ENCODE measurements around the gene HYCC1. TPM values are rescaled to one million over a fixed set of nuclear protein-coding genes. Genes with fewer than 3 reads are reported as not detected.

The HYCC1 gene
- polyA plus RNA-seq, 1 donor (not counting 4 experiments of a cell fraction or from before 2014, with no cell fraction given), result 35.8 TPM

DNA sequence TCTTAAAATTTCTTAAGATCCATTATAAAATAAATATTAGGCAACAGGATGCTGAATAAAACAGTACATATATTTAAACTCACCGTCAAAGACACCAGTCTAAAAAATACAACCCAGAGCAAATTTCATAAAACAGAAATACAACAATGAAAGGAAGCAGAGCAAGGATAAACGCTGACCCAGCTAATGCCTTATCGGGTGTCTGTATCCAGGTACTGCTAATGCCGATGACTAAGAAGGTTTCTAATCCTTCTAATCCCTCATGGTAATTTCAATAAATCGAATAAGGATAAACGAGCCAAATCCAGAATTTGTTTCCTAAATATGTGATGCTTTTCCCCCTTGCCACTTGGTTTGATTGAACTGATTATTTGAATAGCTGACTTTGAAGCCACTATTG lies 1.7 kb downstream of the HYCC1 start:
- TF ChIP-seq EZH2 (IDR thresholded peaks at IDR 0.05; ENCODE audit: low read length), result no peak
- TF ChIP-seq CTCF (optimal IDR thresholded peaks at IDR 0.05 in 1 of 3, IDR thresholded peaks at IDR 0.05 in 1 of 3, conservative IDR thresholded peaks at IDR 0.05 in 1 of 3; ENCODE audit: extremely low read depth in 1 of 3, insufficient read depth in 2 of 3, low read length in 3 of 3), result no peak
- no peak for DNase-seq (ENCODE audit: low read depth, low spot score)
- no peaks in the 10 kb centered on the region for H4K20me1 ChIP-seq (ENCODE audit: control insufficient read depth, extremely low read depth, insufficient read depth, low read length)
- H3K79me2 ChIP-seq (ENCODE audit: control insufficient read depth, insufficient read depth, low read length), result peaks cover 59% of the 10 kb centered on the region
- H3K27ac ChIP-seq (ENCODE audit: control insufficient read depth, insufficient read depth, low read length), result peak overlapping the region; percentile 56
- H3K9me1 ChIP-seq (ENCODE audit: control insufficient read depth, extremely low read depth, insufficient read depth, low read length), result no peaks in the 10 kb centered on the region
- H3K27me3 ChIP-seq (ENCODE audit: control insufficient read depth, extremely low read depth, insufficient read depth, low read length), result no peaks in the 10 kb centered on the region
- no peaks in the 10 kb centered on the region for H3K36me3 ChIP-seq (ENCODE audit: control insufficient read depth in 2 of 2, extremely low read depth in 1 of 2, insufficient read depth in 2 of 2, low read length in 2 of 2)
- peak overlapping the region; percentile 89 for H3K4me2 ChIP-seq (ENCODE audit: control insufficient read depth, extremely low read depth, insufficient read depth, low read depth, low read length)
- H3K4me1 ChIP-seq (ENCODE audit: control insufficient read depth, extremely low read depth, insufficient read depth, low read length), result peaks cover 27% of the 10 kb centered on the region
- H2AFZ ChIP-seq (ENCODE audit: control insufficient read depth, low read length), result no peak overlapping the region
- no peak for FAIRE-seq
- H3K9me3 ChIP-seq (ENCODE audit: control insufficient read depth, low read depth, low read length), result no peaks in the 10 kb centered on the region
- peak overlapping the region; percentile 81 for H3K9ac ChIP-seq (ENCODE audit: control insufficient read depth, extremely low read depth, insufficient read depth, low read length)
- dilution Hi-C loops (cut with MboI; ENCODE audit: extremely low pct_ligation_motif_present, low sequenced_read_pairs), result no loop called here
- peak overlapping the region; percentile 82 to 94 (median 91) for H3K4me3 ChIP-seq (ENCODE audit: control insufficient read depth in 2 of 3, extremely low read depth in 1 of 3, insufficient read depth in 2 of 3, low read depth in 1 of 3, low read length in 3 of 3)

GRCh38 chr7:23011222-23011924 lies 2.6 kb downstream of the HYCC1 start:
- DNase-seq (ENCODE audit: low read depth, low spot score) (no peak), FAIRE-seq (no peak)
- Histone ChIP-seq H3K27ac (ENCODE audit: control insufficient read depth, insufficient read depth, low read length) (no peak overlapping the region), H4K20me1 (ENCODE audit: control insufficient read depth, extremely low read depth, insufficient read depth, low read length) (no peaks in the 10 kb centered on the region), H3K9ac (ENCODE audit: control insufficient read depth, extremely low read depth, insufficient read depth, low read length) (no peak overlapping the region), H3K36me3 (ENCODE audit: control insufficient read depth in 2 of 2, extremely low read depth in 1 of 2, insufficient read depth in 2 of 2, low read length in 2 of 2) (no peaks in the 10 kb centered on the region), H3K4me1 (ENCODE audit: control insufficient read depth, extremely low read depth, insufficient read depth, low read length) (peaks cover 27% of the 10 kb centered on the region), H3K9me3 (ENCODE audit: control insufficient read depth, low read depth, low read length) (no peaks in the 10 kb centered on the region), H3K27me3 (ENCODE audit: control insufficient read depth, extremely low read depth, insufficient read depth, low read length) (no peaks in the 10 kb centered on the region), H3K9me1 (ENCODE audit: control insufficient read depth, extremely low read depth, insufficient read depth, low read length) (no peaks in the 10 kb centered on the region), H2AFZ (ENCODE audit: control insufficient read depth, low read length) (no peak overlapping the region), H3K4me2 (ENCODE audit: control insufficient read depth, extremely low read depth, insufficient read depth, low read depth, low read length) (peak overlapping the region; percentile 89), H3K4me3 (ENCODE audit: control insufficient read depth in 2 of 3, extremely low read depth in 1 of 3, insufficient read depth in 2 of 3, low read depth in 1 of 3, low read length in 3 of 3) (no peak overlapping the region), H3K79me2 (ENCODE audit: control insufficient read depth, insufficient read depth, low read length) (peaks cover 65% of the 10 kb centered on the region)
- no peak for TF ChIP-seq CTCF (optimal IDR thresholded peaks at IDR 0.05 in 1 of 3, IDR thresholded peaks at IDR 0.05 in 1 of 3, conservative IDR thresholded peaks at IDR 0.05 in 1 of 3; ENCODE audit: extremely low read depth in 1 of 3, insufficient read depth in 2 of 3, low read length in 3 of 3)
- TF ChIP-seq EZH2 (IDR thresholded peaks at IDR 0.05; ENCODE audit: low read length), result no peak
- dilution Hi-C loops (cut with MboI; ENCODE audit: extremely low pct_ligation_motif_present, low sequenced_read_pairs), result no loop called here
